HT1080 (cell line): Measurements from ENCODE around the gene MAST4. TPM values are rescaled to one million over a fixed set of nuclear protein-coding genes. Genes with fewer than 3 reads are reported as not detected.
A peak's percentile ranks its signal among the peaks of the same experiment; 100 is the strongest.

Source experiments
- DNase-seq: peaks from one replicate; pipeline ENCODE4 v3.0.0-alpha.2; 2015; ENCODE audit warnings: low read depth
- total RNA-seq: library from RNA; depleted of rRNA; stranded (reverse); fragments of >200 nt; shearing (Covaris generic); gene quantifications from 2 replicates; pipeline ENCODE4 v1.2.3, GENCODE V29; 2014

The MAST4 gene
- total RNA-seq, 1 experiment from 2014 or later, result 8.7 TPM

DNA sequence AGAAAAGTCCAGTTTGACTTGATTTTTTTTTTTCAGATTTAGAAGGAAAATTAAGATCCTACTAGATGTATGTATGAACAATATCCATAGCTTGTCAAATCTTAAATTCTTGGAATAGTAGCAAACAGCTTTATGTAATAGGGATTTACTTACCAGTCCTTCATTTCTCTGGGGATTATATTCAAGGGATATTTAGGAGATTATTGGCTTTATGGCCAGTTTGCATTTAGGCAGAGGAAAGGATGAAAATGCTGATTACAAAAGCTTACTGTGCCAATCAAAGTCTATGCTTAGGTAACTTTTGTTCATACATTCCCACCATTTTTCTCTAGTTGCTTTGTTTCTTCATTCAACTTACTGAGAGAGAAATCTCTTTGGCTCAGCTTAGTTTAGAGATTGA, 47.9 kb downstream of the MAST4 start:
- DNase-seq, result no peak

DNA sequence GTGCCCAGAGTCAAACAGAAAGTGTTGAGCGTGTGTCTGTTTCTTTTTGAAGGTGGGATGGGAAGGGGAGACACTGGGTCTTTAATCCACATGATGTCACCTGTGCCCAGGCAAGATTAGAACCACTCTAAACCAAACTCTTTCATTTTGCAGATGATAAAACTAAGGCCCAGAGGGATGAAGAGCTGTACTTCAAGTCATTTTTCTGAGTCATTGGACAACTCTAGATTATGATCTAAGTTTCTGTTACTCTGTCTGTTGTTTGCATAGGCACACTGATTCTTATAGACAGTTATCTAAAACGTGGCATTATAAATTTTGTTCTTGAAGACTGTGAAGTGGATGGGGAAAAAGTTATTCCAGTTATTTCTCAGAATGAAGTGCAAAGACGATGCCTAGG, 48.8 kb downstream of the MAST4 start:
- no peak for DNase-seq

GRCh38 chr5:66646570-66646969, 50.4 kb downstream of the MAST4 start:
- DNase-seq, result no peak

- DNase-seq, result peak; percentile 8
These were observed 51.1 kb downstream of the MAST4 start for GRCh38 chr5:66647146-66647856.

- DNase-seq, result no peak
These were observed 56.6 kb downstream of the MAST4 start for GRCh38 chr5:66652818-66653217.

GRCh38 chr5:66653325-66653724, 57.1 kb downstream of the MAST4 start:
- DNase-seq, result peak; percentile 94

GRCh38 chr5:66655395-66656324, 59.5 kb downstream of the MAST4 start:
- DNase-seq, result no peak

DNA sequence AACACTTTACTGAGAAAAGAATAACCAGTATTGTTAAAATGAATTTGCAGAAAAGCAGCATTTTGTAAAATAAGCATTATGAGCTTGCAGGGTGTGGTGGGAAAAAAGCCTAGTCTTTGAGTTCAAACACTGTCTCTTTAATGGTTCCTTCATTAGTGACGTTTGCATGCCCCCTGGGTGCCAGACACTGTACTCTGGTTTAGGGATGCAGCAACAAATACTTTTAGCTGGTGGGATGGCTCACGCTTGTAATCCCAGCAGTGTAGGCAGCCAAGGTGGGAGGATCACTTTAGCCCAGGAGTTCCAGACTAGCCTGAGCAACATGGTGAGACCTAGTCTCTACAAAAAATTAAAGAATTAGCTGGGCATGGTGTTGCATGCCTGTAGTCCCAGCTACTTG, 62.3 kb downstream of the MAST4 start:
- no peak for DNase-seq

GRCh38 chr5:66659780-66660179, 63.6 kb downstream of the MAST4 start:
- no peak for DNase-seq

- DNase-seq, result no peak
These were observed 64.2 kb downstream of the MAST4 start for GRCh38 chr5:66660396-66660795.

GRCh38 chr5:66661149-66661548, 65.0 kb downstream of the MAST4 start:
- DNase-seq, result peak; percentile 22

- no peak for DNase-seq
These were observed 70.6 kb downstream of the MAST4 start for GRCh38 chr5:66666778-66667177.

- no peak for DNase-seq
These were observed 73.1 kb downstream of the MAST4 start for GRCh38 chr5:66669086-66669861.

GRCh38 chr5:66669862-66670195, 73.6 kb downstream of the MAST4 start:
- no peak for DNase-seq

GRCh38 chr5:66671305-66671704, 75.1 kb downstream of the MAST4 start:
- no peak for DNase-seq

GRCh38 chr5:66674802-66675201, 78.6 kb downstream of the MAST4 start:
- DNase-seq, result no peak

GRCh38 chr5:66675406-66675805, 79.2 kb downstream of the MAST4 start:
- DNase-seq, result no peak

- no peak for DNase-seq
These were observed 84.0 kb downstream of the MAST4 start for GRCh38 chr5:66680221-66680620.

DNA sequence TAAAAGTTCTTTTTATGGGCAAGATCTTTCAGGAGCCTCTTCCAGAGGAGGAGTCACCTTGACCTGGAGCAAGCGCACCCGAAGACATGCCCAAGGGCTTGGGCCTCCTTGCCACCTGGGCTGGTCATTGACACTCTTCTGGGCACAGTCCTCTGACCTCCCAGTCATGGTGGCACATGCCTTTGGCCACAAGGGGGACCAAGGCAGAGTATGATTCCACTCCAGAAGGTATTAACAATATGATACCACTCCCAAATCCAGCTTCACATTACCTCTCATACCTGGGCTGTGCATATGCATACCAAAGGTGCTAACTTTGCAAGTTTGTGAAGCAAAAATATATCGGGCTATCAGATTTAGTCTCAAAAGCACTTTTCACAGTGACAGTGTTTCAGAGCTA, 84.6 kb downstream of the MAST4 start:
- no peak for DNase-seq

- DNase-seq, result no peak
These were observed 88.5 kb downstream of the MAST4 start for GRCh38 chr5:66684663-66685062.

DNA sequence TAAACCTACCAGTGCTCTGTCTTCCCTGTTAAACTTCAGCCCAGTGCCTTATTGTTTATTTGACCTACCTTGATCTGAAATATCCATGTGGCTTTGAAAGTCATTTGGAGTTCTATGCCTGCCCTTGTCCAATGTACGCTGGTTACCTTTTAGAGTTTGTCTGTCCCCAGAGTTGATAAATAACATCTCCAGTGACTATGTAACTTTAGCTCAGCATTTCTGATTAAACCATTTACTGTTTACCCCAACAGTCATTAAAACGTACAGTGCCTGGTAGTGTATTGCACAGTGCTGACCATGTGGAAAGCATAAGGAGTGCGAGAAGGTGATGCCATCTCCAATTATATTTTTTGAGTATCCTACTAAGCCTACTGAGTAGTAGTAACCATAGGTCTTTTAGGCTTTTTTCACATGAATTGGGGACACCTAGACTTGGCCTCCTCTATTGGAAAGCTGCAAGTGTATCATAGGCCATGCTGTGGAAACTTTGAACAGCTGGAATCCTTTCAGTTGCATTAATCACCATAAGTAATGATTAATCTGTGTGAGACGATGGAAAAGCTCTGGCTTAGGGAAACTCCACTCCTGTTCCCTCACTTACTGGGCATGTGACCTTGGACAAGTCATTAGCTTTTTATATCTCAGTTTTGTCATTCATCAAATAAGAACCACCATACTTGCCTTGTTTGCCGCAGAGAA, 93.5 kb downstream of the MAST4 start:
- no peak for DNase-seq
